SK-N-MC (cell line): Measurements from ENCODE around the gene C1QTNF6.

Source experiments
- DNase-seq: peaks from one replicate; pipeline ENCODE4 v3.0.0-alpha.2; 2011; ENCODE audit warnings: low read depth, low spot score
- H3K27ac ChIP-seq: fragments of 200-600 bp; sonication (generic); 2 replicates; pipeline ENCODE4 v1.5.1; 2016; ENCODE audit warnings: mixed run types
- H3K36me3 ChIP-seq: fragments of 200-600 bp; sonication (generic); 2 replicates; pipeline ENCODE4 v1.6.1; 2017; ENCODE audit warnings: antibody characterized with exemption, low read length, mixed read lengths; ENCODE audit not compliant: insufficient read depth
- H3K4me3 ChIP-seq: fragments of 200-600 bp; sonication (generic); 2 replicates; pipeline ENCODE4 v1.5.1; 2016
- H3K9ac ChIP-seq: fragments of 200-600 bp; sonication (generic); 2 replicates; pipeline ENCODE4 v1.8.0; 2017; ENCODE audit warnings: mixed run types, mixed read lengths; ENCODE audit not compliant: insufficient read length
- H3K9me3 ChIP-seq: fragments of 200-600 bp; sonication (generic); 2 replicates; pipeline ENCODE4 v1.6.1; 2017; ENCODE audit warnings: low read depth, mild to moderate bottlenecking, antibody characterized with exemption, low read length, moderate library complexity, mixed read lengths
- EZH2 ChIP-seq: fragments of 200-600 bp; sonication (generic); IDR thresholded peaks from one replicate; pipeline ENCODE4 v1.6.1; 2017; ENCODE audit warnings: antibody characterized with exemption
- FOXP2 ChIP-seq: optimal IDR thresholded peaks from 2 replicates; pipeline ENCODE3; 2011; ENCODE audit warnings: mild to moderate bottlenecking, moderate library complexity; ENCODE audit not compliant: insufficient read depth; ENCODE audit errors: extremely low read length, control extremely low read depth
- POLR2AphosphoS5 ChIP-seq: IDR thresholded peaks from 2 replicates; pipeline ENCODE4 v1.6.1; 2012; ENCODE audit warnings: mild to moderate bottlenecking, low read depth, low read length, borderline replicate concordance

C1QTNF6 gene

GRCh38 chr22:37197451-37198257 lies 9.6 kb upstream of the C1QTNF6 start:
- no peaks in the 10 kb centered on the region for H3K36me3 ChIP-seq
- peak overlapping the region; percentile 78 for H3K4me3 ChIP-seq
- TF ChIP-seq POLR2AphosphoS5 (no peak), EZH2 (no peak), FOXP2 (no peak)
- H3K9me3 ChIP-seq, result no peaks in the 10 kb centered on the region
- H3K27ac ChIP-seq, result no peak overlapping the region
- DNase-seq, result no peak
- peak overlapping the region; percentile 89 for H3K9ac ChIP-seq

GRCh38 chr22:37196539-37197450 lies 8.7 kb upstream of the C1QTNF6 start:
- H3K36me3 ChIP-seq, result no peaks in the 10 kb centered on the region
- no peaks in the 10 kb centered on the region for H3K9me3 ChIP-seq
- TF ChIP-seq FOXP2 (no peak), EZH2 (no peak), POLR2AphosphoS5 (no peak)
- no peak overlapping the region for H3K9ac ChIP-seq
- no peak for DNase-seq
- no peak overlapping the region for H3K27ac ChIP-seq
- no peak overlapping the region for H3K4me3 ChIP-seq

- Histone ChIP-seq H3K9ac (no peak overlapping the region), H3K4me3 (no peak overlapping the region), H3K27ac (no peak overlapping the region), H3K9me3 (no peaks in the 10 kb centered on the region), H3K36me3 (no peaks in the 10 kb centered on the region)
- no peak for DNase-seq
- TF ChIP-seq FOXP2 (no peak), EZH2 (no peak), POLR2AphosphoS5 (no peak)
Observed at GRCh38 chr22:37195921-37196320, 7.9 kb upstream of the C1QTNF6 start.

GRCh38 chr22:37194750-37195149 lies 6.7 kb upstream of the C1QTNF6 start:
- TF ChIP-seq EZH2 (no peak), POLR2AphosphoS5 (no peak), FOXP2 (no peak)
- Histone ChIP-seq H3K4me3 (no peak overlapping the region), H3K27ac (no peak overlapping the region), H3K36me3 (no peaks in the 10 kb centered on the region), H3K9ac (no peak overlapping the region), H3K9me3 (no peaks in the 10 kb centered on the region)
- no peak for DNase-seq

GRCh38 chr22:37193629-37194191 lies 5.7 kb upstream of the C1QTNF6 start:
- H3K9ac ChIP-seq, result no peak overlapping the region
- no peaks in the 10 kb centered on the region for H3K36me3 ChIP-seq
- H3K4me3 ChIP-seq, result no peak overlapping the region
- H3K27ac ChIP-seq, result no peak overlapping the region
- no peak for DNase-seq
- H3K9me3 ChIP-seq, result no peaks in the 10 kb centered on the region
- TF ChIP-seq FOXP2 (no peak), EZH2 (no peak), POLR2AphosphoS5 (no peak)

GRCh38 chr22:37192741-37193140 lies 4.7 kb upstream of the C1QTNF6 start:
- Histone ChIP-seq H3K4me3 (no peak overlapping the region), H3K36me3 (no peaks in the 10 kb centered on the region), H3K27ac (no peak overlapping the region), H3K9me3 (no peaks in the 10 kb centered on the region), H3K9ac (no peak overlapping the region)
- TF ChIP-seq EZH2 (no peak), POLR2AphosphoS5 (no peak), FOXP2 (no peak)
- DNase-seq, result no peak

GRCh38 chr22:37192204-37192603 lies 4.2 kb upstream of the C1QTNF6 start:
- H3K27ac ChIP-seq, result no peak overlapping the region
- H3K9me3 ChIP-seq, result no peaks in the 10 kb centered on the region
- H3K9ac ChIP-seq, result no peak overlapping the region
- DNase-seq, result no peak
- TF ChIP-seq FOXP2, result no peak
- TF ChIP-seq EZH2, result no peak
- TF ChIP-seq POLR2AphosphoS5, result no peak
- no peaks in the 10 kb centered on the region for H3K36me3 ChIP-seq
- no peak overlapping the region for H3K4me3 ChIP-seq

- Histone ChIP-seq H3K9me3 (no peaks in the 10 kb centered on the region), H3K4me3 (no peak overlapping the region), H3K36me3 (no peaks in the 10 kb centered on the region), H3K9ac (no peak overlapping the region), H3K27ac (no peak overlapping the region)
- no peak for TF ChIP-seq EZH2
- TF ChIP-seq POLR2AphosphoS5, result no peak
- no peak for TF ChIP-seq FOXP2
- no peak for DNase-seq
Observed at GRCh38 chr22:37190262-37190780, 2.3 kb upstream of the C1QTNF6 start.
